ENCODE measurements around the gene LUZP2. TPM values are rescaled to one million over a fixed set of nuclear protein-coding genes. Genes with fewer than 3 reads are reported as not detected.

Gene LUZP2
- total RNA-seq, 3 donors from 2014 or later: 1.6 to 5.6 (median 4.4) TPM

DNA sequence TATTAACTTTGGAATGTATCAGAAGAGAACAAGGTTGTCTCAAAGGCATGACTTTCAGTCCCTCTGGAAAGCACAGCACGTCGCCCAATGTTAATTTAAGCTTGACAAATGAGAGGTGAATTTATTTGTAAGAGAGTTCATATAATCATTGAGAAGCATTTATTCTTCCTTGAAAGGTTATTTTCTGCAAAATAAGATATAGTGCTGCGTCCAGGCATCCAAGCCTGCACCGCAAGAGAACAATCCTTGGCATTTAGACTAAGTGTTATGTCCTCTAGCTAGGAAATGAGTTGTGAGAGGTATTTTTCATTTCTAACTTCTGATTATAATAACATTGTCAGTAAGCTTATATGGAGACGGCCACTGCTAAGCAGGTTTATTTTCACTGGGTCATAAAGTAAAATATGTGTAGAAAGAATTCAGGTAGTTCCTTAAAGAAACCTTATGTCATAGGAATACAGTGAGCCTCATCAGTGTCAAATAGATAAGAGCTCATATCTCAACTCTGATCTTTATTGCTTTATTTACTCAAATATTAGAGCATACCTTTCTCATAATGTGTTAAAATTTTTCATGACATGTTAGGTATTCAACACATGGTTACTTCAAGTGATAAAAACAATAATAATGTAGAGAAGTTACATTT is 182.0 kb downstream of the LUZP2 start:
- no peak for ATAC-seq
- DNase-seq: no peak

DNA sequence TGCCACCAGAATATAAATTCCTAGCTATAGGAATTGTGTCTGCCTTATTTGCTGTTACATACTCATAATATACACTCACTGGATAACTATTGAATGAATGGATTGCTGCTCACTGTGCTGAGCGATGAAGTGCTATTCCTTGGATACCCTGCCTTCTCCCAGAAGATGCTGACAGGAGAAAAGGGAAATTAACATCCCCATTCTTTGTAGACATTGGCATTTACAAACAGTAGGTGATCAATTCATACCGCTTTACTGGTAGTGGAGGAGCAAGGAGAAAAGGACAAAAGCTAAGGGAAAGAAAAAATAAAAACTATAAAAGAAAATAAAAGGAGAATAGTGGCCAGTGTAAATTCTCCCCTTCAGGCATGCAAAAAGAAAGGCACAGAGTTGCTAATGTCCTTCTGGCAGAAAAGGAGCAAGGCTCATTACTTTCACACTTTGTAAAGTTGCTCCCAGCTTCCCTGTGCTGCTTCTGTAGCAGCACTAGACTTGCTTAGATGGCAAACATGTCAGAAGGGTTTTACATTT is 183.0 kb downstream of the LUZP2 start:
- intact Hi-C loops (cut with DNase I, micrococcal nuclease): no loop called here
- no peak for ATAC-seq
- H3K9me3 ChIP-seq: no peaks in the 10 kb centered on the region
- TF ChIP-seq, protein P1, sequence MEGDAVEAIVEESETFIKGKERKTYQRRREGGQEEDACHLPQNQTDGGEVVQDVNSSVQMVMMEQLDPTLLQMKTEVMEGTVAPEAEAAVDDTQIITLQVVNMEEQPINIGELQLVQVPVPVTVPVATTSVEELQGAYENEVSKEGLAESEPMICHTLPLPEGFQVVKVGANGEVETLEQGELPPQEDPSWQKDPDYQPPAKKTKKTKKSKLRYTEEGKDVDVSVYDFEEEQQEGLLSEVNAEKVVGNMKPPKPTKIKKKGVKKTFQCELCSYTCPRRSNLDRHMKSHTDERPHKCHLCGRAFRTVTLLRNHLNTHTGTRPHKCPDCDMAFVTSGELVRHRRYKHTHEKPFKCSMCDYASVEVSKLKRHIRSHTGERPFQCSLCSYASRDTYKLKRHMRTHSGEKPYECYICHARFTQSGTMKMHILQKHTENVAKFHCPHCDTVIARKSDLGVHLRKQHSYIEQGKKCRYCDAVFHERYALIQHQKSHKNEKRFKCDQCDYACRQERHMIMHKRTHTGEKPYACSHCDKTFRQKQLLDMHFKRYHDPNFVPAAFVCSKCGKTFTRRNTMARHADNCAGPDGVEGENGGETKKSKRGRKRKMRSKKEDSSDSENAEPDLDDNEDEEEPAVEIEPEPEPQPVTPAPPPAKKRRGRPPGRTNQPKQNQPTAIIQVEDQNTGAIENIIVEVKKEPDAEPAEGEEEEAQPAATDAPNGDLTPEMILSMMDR (IDR thresholded peaks at IDR 0.05): no peak
- no peaks in the 10 kb centered on the region for H3K4me1 ChIP-seq (ENCODE audit: low read depth)
- no peak overlapping the region for H3K4me3 ChIP-seq
- DNase-seq: no peak
- H3K36me3 ChIP-seq (ENCODE audit: low read depth): no peaks in the 10 kb centered on the region

More for the DNA sequence above, 182.0 kb downstream of the LUZP2 start:
- Histone ChIP-seq H3K4me3 (no peak overlapping the region), H3K36me3 (ENCODE audit: low read depth) (no peaks in the 10 kb centered on the region), H3K4me1 (ENCODE audit: low read depth) (no peaks in the 10 kb centered on the region), H3K9me3 (no peaks in the 10 kb centered on the region)
- TF ChIP-seq, protein P1 (IDR thresholded peaks at IDR 0.05): no peak
- intact Hi-C loops (cut with DNase I, micrococcal nuclease): no loop called here

- intact Hi-C loops (cut with DNase I, micrococcal nuclease): no loop called here
- TF ChIP-seq, protein P1 (IDR thresholded peaks at IDR 0.05): no peak
- Histone ChIP-seq H3K36me3 (ENCODE audit: low read depth) (no peaks in the 10 kb centered on the region), H3K9me3 (no peaks in the 10 kb centered on the region), H3K4me3 (no peak overlapping the region), H3K4me1 (ENCODE audit: low read depth) (no peaks in the 10 kb centered on the region)
- no peak for DNase-seq
- no peak for ATAC-seq
Measured at GRCh38 chr11:24683583-24683982, 186.7 kb downstream of the LUZP2 start.

- intact Hi-C loops (cut with DNase I, micrococcal nuclease): no loop called here
- no peaks in the 10 kb centered on the region for H3K36me3 ChIP-seq (ENCODE audit: low read depth)
- TF ChIP-seq, protein P1 (IDR thresholded peaks at IDR 0.05): no peak
- DNase-seq (no peak), ATAC-seq (no peak)
- H3K4me1 ChIP-seq (ENCODE audit: low read depth): no peaks in the 10 kb centered on the region
- no peak overlapping the region for H3K4me3 ChIP-seq
- H3K9me3 ChIP-seq: no peaks in the 10 kb centered on the region
Measured at GRCh38 chr11:24685821-24686220, 189.0 kb downstream of the LUZP2 start.

DNA sequence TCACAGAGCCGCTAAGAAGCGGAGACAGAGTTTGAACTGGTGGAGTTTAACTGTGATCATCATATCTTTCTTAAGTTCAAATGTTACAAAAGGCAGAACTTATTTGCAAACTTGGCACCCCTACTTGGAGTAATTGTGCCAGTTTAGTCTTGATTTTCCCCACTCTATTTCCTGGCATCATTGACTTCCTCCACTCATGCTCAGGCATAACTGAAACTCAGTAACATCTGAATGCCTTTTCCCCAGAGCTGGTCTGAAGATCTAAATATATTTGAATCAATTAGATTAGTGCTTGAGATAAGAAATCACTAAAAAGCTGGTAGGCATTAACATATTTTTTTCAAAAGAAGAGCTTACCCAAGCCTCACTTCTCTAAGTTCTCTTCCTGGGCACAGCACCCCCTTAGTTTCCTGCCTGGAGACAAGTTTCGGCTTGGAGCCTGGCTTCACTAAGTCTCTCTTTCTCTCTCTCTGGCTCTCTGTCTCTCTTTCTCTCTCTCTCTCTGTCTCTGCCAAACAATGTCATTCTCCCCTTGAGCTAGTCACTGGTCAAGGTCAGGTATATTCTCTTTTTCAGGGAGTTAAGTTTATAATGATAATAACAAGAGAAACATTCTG is 190.8 kb downstream of the LUZP2 start:
- no peak for ATAC-seq
- TF ChIP-seq, protein P1 (IDR thresholded peaks at IDR 0.05): no peak
- Histone ChIP-seq H3K4me3 (no peak overlapping the region), H3K36me3 (ENCODE audit: low read depth) (no peaks in the 10 kb centered on the region), H3K9me3 (no peaks in the 10 kb centered on the region), H3K4me1 (ENCODE audit: low read depth) (no peaks in the 10 kb centered on the region)
- intact Hi-C loops (cut with DNase I, micrococcal nuclease): no loop called here
- no peak for DNase-seq
